ENCODE results near the gene FGF13. TPM values are rescaled to one million over a fixed set of nuclear protein-coding genes. Genes with fewer than 3 reads are reported as not detected.
A peak's percentile ranks its signal among the peaks of the same experiment; 100 is the strongest.

The FGF13 gene
- total RNA-seq, 1 donor from 2014 or later = 48.5 TPM

DNA sequence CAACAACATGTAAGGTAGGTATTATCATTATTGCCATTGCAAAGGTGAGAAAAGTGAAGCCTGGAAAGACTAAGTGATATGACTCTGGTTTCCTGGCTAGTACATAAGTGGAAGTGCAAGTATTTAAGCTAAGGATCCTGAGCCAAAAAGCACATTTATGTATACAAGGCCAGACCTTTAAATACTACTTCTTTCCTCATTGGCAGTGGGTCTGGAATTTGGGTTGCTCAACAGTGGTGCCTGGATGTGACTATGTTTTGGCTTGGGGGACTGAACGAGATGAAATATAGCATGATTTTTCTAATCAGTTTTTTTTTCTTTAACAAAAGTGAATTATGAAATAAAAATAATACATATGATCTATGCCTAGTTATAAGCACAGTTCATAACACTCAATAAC is 7.4 kb upstream of the FGF13 start:
- no peak overlapping the region for H3K27ac ChIP-seq (ENCODE audit: low read depth, low read length)
- H3K4me3 ChIP-seq (ENCODE audit: low read length in 3 of 3) = no peak overlapping the region
- no peaks in the 10 kb centered on the region for H3K9me3 ChIP-seq (ENCODE audit: control insufficient read depth in 3 of 3, low read length in 3 of 3)
- H3K4me1 ChIP-seq (ENCODE audit: control insufficient read depth in 3 of 3, insufficient read depth in 3 of 3, low read length in 3 of 3) = no peaks in the 10 kb centered on the region
- no peaks in the 10 kb centered on the region for H3K36me3 ChIP-seq (ENCODE audit: control insufficient read depth in 3 of 3, insufficient read depth in 3 of 3, low read length in 3 of 3)
- no peak overlapping the region for H3K9ac ChIP-seq (ENCODE audit: low read depth in 1 of 3, low read length in 3 of 3)
- no peaks in the 10 kb centered on the region for H3K27me3 ChIP-seq (ENCODE audit: control insufficient read depth in 3 of 3, insufficient read depth in 3 of 3, low read length in 3 of 3)

DNA sequence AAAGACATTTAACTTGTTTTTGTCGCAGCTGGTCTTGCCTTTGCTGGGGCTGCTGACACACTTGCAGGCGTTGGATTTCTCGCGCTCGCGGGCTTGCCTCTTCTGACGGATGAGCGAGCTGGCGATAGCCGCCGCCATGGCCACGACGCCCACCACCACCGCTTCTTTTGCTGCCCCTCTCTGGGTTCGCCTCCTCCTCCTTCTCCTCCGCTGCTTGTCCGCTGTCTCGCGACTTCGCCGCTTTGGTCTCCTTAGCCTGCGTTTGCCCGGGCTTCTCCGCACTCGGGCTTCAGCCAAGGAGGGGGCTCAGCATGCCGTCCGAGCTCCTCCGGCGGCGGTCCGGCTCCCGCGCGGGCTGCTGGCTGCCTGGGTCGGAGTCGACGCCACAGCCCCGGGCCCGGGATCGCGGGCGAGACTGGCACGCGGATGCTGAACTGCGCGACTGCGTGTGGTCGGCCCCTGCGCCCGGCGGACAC is 613 bp downstream of the FGF13 start:
- peaks cover 2 to 3% (median 3%) of the 10 kb centered on the region in 3 donors for H3K4me1 ChIP-seq (ENCODE audit: control insufficient read depth in 3 of 3, insufficient read depth in 3 of 3, low read length in 3 of 3)
- H3K9me3 ChIP-seq (ENCODE audit: control insufficient read depth in 3 of 3, low read length in 3 of 3) = no peaks in the 10 kb centered on the region
- no peaks in the 10 kb centered on the region for H3K36me3 ChIP-seq (ENCODE audit: control insufficient read depth in 3 of 3, insufficient read depth in 3 of 3, low read length in 3 of 3)
- peak overlapping the region; percentile 56 to 66 (median 58) for H3K4me3 ChIP-seq (ENCODE audit: low read length in 3 of 3)
- H3K9ac ChIP-seq (ENCODE audit: low read depth in 1 of 3, low read length in 3 of 3) = peak overlapping the region in 1 of 3 donors; percentile 68
- H3K27me3 ChIP-seq (ENCODE audit: control insufficient read depth in 3 of 3, insufficient read depth in 3 of 3, low read length in 3 of 3) = peaks cover 0 to 5% (median 0%) of the 10 kb centered on the region in 3 donors
- no peak overlapping the region for H3K27ac ChIP-seq (ENCODE audit: low read depth, low read length)

DNA sequence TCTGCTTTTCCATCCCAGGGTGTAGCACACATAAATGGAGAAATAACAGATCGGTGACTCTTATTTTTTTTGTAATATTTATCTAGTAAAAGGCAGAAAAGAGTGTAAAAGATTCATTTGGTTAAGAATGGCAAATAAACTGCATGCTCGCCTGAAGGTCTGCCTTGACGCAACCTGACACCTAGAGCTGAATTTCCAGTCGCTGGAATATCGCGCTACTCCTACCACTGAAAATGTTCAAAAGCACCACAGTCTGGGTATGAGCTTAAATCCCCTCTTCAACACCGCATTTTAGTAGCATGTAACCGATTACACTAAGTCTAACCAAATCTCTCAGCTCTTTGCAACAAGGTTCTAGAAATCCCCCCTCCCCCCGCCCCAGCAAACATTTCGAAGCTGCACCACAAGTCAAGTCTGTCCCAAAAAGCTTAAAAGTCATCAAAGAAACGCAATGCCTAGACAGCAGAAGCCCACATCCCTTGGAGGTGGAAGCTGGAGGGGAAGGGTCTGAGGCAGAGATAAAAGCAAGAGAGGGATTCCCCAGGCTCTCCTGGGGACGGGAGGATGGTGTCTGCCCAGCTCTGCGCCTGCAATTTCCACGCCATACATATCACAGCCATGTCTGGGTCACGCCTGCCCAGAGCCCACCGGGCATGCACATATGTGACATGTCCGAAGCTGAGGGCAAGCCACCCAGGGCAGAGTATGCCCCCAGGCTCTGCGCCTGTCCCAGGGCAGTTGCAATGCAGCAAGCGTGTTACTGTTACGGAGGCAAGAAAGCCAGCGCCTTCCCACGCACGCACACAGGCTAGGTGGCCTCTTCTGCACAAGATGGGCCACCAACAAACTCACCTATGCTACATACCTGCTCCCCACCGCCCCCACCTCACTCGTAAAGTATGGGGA is 1.4 kb downstream of the FGF13 start:
- Histone ChIP-seq H3K4me3 (ENCODE audit: low read length in 3 of 3) (peak overlapping the region; percentile 41 to 66 (median 58)), H3K9me3 (ENCODE audit: control insufficient read depth in 3 of 3, low read length in 3 of 3) (no peaks in the 10 kb centered on the region), H3K9ac (ENCODE audit: low read depth in 1 of 3, low read length in 3 of 3) (peak overlapping the region in 1 of 3 donors; percentile 68), H3K27ac (ENCODE audit: low read depth, low read length) (no peak overlapping the region), H3K36me3 (ENCODE audit: control insufficient read depth in 3 of 3, insufficient read depth in 3 of 3, low read length in 3 of 3) (no peaks in the 10 kb centered on the region), H3K27me3 (ENCODE audit: control insufficient read depth in 3 of 3, insufficient read depth in 3 of 3, low read length in 3 of 3) (peaks cover 0 to 5% (median 0%) of the 10 kb centered on the region in 3 donors), H3K4me1 (ENCODE audit: control insufficient read depth in 3 of 3, insufficient read depth in 3 of 3, low read length in 3 of 3) (peaks cover 2 to 3% (median 3%) of the 10 kb centered on the region in 3 donors)

DNA sequence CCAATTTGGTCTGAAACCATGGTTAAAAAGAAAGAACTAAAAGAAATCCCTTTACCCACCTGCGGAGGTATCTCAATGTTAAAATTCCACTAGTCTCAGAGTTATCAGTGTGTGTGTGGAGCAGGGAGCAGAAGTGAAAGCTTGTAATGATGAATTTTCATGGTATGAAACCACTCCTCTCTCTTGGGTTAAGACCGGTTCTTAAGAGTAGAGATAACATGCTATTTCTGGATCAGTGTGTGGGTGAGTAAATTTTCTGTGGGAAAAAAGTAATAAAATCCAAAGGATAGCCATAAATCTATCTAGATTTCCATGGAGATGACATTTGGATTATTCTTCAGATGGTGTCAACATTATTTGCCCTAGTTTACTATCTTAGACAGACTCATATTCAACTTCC is 3.2 kb downstream of the FGF13 start:
- Histone ChIP-seq H3K27ac (ENCODE audit: low read depth, low read length) (no peak overlapping the region), H3K27me3 (ENCODE audit: control insufficient read depth in 3 of 3, insufficient read depth in 3 of 3, low read length in 3 of 3) (peaks cover 0 to 5% (median 0%) of the 10 kb centered on the region in 3 donors), H3K4me3 (ENCODE audit: low read length in 3 of 3) (no peak overlapping the region), H3K36me3 (ENCODE audit: control insufficient read depth in 3 of 3, insufficient read depth in 3 of 3, low read length in 3 of 3) (peaks cover 0 to under 1% (median 0%) of the 10 kb centered on the region in 3 donors), H3K9ac (ENCODE audit: low read depth in 1 of 3, low read length in 3 of 3) (no peak overlapping the region), H3K4me1 (ENCODE audit: control insufficient read depth in 3 of 3, insufficient read depth in 3 of 3, low read length in 3 of 3) (peaks cover 2 to 3% (median 3%) of the 10 kb centered on the region in 3 donors), H3K9me3 (ENCODE audit: control insufficient read depth in 3 of 3, low read length in 3 of 3) (no peaks in the 10 kb centered on the region)

DNA sequence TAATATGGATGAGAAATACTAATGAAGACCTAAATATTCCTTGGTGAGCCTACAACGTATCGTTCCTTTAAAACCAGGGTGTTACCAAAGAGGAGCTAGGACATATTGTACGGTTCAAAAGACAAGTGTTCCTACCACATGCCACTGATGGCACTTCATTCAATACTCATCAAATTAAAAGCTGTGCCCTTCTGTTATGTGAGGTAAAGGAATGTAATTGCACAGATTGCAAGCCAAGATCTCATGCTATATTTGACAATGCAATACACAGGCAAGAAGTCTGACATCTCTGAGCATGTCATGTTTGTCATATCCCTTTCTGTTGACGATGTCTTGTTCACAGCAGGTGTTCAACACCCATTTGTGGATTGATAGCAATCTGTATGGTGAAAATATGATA is 6.9 kb downstream of the FGF13 start:
- H3K9ac ChIP-seq (ENCODE audit: low read depth in 1 of 3, low read length in 3 of 3) = no peak overlapping the region
- no peaks in the 10 kb centered on the region for H3K9me3 ChIP-seq (ENCODE audit: control insufficient read depth in 3 of 3, low read length in 3 of 3)
- H3K4me3 ChIP-seq (ENCODE audit: low read length in 3 of 3) = no peak overlapping the region
- H3K27ac ChIP-seq (ENCODE audit: low read depth, low read length) = no peak overlapping the region
- peaks cover 0 to 2% (median 0%) of the 10 kb centered on the region in 3 donors for H3K36me3 ChIP-seq (ENCODE audit: control insufficient read depth in 3 of 3, insufficient read depth in 3 of 3, low read length in 3 of 3)
- H3K27me3 ChIP-seq (ENCODE audit: control insufficient read depth in 3 of 3, insufficient read depth in 3 of 3, low read length in 3 of 3) = no peaks in the 10 kb centered on the region
- H3K4me1 ChIP-seq (ENCODE audit: control insufficient read depth in 3 of 3, insufficient read depth in 3 of 3, low read length in 3 of 3) = no peaks in the 10 kb centered on the region

DNA sequence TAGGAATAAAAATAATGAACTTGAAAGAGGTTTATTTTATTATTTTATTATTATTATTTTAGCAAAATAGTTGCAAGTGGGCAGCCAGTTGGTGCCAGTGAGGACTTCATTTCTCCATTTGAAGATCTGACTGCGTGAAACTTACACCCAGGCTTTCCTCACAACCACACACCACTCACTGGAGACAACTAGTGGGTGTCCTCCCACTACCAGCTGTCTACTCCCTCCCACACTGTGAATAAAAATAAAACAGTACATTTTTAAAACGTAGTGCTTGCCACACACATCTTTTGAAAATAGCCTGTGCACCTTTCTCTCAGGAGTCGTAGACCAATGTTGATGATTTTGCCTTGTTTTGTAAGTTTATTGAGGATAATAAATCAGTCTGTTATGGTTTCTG is 7.4 kb downstream of the FGF13 start:
- no peak overlapping the region for H3K4me3 ChIP-seq (ENCODE audit: low read length in 3 of 3)
- no peaks in the 10 kb centered on the region for H3K27me3 ChIP-seq (ENCODE audit: control insufficient read depth in 3 of 3, insufficient read depth in 3 of 3, low read length in 3 of 3)
- H3K36me3 ChIP-seq (ENCODE audit: control insufficient read depth in 3 of 3, insufficient read depth in 3 of 3, low read length in 3 of 3) = peaks cover 0 to 2% (median 0%) of the 10 kb centered on the region in 3 donors
- H3K27ac ChIP-seq (ENCODE audit: low read depth, low read length) = no peak overlapping the region
- H3K9me3 ChIP-seq (ENCODE audit: control insufficient read depth in 3 of 3, low read length in 3 of 3) = no peaks in the 10 kb centered on the region
- H3K4me1 ChIP-seq (ENCODE audit: control insufficient read depth in 3 of 3, insufficient read depth in 3 of 3, low read length in 3 of 3) = no peaks in the 10 kb centered on the region
- no peak overlapping the region for H3K9ac ChIP-seq (ENCODE audit: low read depth in 1 of 3, low read length in 3 of 3)

DNA sequence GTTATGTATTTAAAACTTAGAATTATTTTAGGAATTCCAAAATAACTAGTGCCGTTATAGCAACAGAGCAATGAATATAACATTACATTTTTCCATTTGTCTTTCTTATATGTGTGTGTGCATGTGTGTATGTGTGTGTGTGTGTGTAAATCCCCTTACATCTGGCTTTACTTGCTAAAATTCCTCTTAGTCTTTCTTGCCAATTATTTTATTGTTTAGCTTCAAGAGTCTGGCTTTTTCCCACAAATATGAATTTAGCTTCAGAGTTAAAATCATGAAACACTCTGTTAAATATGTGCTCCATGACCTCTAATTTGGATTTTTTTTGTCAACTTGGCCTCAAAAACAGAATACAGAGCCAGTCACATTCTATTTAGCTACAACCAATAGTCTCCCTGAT is 18.9 kb downstream of the FGF13 start:
- Histone ChIP-seq H3K4me1 (ENCODE audit: control insufficient read depth in 3 of 3, insufficient read depth in 3 of 3, low read length in 3 of 3) (peaks cover 0 to 2% (median 0%) of the 10 kb centered on the region in 3 donors), H3K9ac (ENCODE audit: low read depth in 1 of 3, low read length in 3 of 3) (no peak overlapping the region), H3K27ac (ENCODE audit: low read depth, low read length) (no peak overlapping the region), H3K4me3 (ENCODE audit: low read length in 3 of 3) (no peak overlapping the region), H3K9me3 (ENCODE audit: control insufficient read depth in 3 of 3, low read length in 3 of 3) (no peaks in the 10 kb centered on the region), H3K27me3 (ENCODE audit: control insufficient read depth in 3 of 3, insufficient read depth in 3 of 3, low read length in 3 of 3) (no peaks in the 10 kb centered on the region), H3K36me3 (ENCODE audit: control insufficient read depth in 3 of 3, insufficient read depth in 3 of 3, low read length in 3 of 3) (no peaks in the 10 kb centered on the region)

DNA sequence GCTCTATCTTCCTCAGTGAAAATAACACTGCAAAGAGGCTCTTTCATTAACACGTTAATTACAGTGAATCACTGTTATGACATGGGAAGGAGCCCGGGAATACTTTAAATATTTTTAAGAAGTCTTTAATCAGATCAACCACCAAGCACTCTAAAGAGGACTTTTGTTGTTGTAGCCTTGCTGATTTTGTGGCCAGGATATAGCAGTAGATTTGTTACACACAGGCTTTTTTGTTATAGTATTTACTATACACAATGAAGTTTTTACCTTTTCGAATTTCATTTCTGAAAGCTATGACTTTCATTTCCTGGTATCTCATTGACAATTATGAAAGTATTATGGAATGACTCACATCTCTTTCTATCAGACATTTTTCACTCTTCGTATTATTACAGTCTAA is 20.3 kb downstream of the FGF13 start:
- Histone ChIP-seq H3K4me3 (ENCODE audit: low read length in 3 of 3) (no peak overlapping the region), H3K9me3 (ENCODE audit: control insufficient read depth in 3 of 3, low read length in 3 of 3) (no peaks in the 10 kb centered on the region), H3K4me1 (ENCODE audit: control insufficient read depth in 3 of 3, insufficient read depth in 3 of 3, low read length in 3 of 3) (peaks cover 0 to 2% (median 0%) of the 10 kb centered on the region in 3 donors), H3K9ac (ENCODE audit: low read depth in 1 of 3, low read length in 3 of 3) (no peak overlapping the region), H3K27me3 (ENCODE audit: control insufficient read depth in 3 of 3, insufficient read depth in 3 of 3, low read length in 3 of 3) (no peaks in the 10 kb centered on the region), H3K36me3 (ENCODE audit: control insufficient read depth in 3 of 3, insufficient read depth in 3 of 3, low read length in 3 of 3) (no peaks in the 10 kb centered on the region), H3K27ac (ENCODE audit: low read depth, low read length) (no peak overlapping the region)

DNA sequence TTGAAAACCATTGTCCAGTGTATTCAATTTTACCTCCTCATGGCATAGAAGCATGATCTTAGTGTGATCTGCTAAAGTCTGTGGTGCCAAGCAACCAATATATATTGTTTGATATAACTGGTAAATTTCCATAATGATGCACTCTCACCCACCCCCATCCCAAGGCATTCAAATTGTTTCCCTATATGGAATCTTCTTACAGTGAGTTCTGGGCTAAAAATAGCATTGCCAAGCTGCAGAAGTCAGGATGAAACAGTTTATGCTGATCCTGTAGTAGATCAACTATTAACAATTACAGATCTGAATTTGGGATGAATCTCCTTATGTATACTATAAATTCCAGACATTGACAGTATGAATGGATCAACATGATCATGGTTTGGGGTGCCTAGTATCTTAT is 20.9 kb downstream of the FGF13 start:
- Histone ChIP-seq H3K9me3 (ENCODE audit: control insufficient read depth in 3 of 3, low read length in 3 of 3) (no peaks in the 10 kb centered on the region), H3K4me1 (ENCODE audit: control insufficient read depth in 3 of 3, insufficient read depth in 3 of 3, low read length in 3 of 3) (peaks cover 0 to 2% (median 0%) of the 10 kb centered on the region in 3 donors), H3K27me3 (ENCODE audit: control insufficient read depth in 3 of 3, insufficient read depth in 3 of 3, low read length in 3 of 3) (no peaks in the 10 kb centered on the region), H3K4me3 (ENCODE audit: low read length in 3 of 3) (no peak overlapping the region), H3K9ac (ENCODE audit: low read depth in 1 of 3, low read length in 3 of 3) (no peak overlapping the region), H3K27ac (ENCODE audit: low read depth, low read length) (no peak overlapping the region), H3K36me3 (ENCODE audit: control insufficient read depth in 3 of 3, insufficient read depth in 3 of 3, low read length in 3 of 3) (no peaks in the 10 kb centered on the region)

DNA sequence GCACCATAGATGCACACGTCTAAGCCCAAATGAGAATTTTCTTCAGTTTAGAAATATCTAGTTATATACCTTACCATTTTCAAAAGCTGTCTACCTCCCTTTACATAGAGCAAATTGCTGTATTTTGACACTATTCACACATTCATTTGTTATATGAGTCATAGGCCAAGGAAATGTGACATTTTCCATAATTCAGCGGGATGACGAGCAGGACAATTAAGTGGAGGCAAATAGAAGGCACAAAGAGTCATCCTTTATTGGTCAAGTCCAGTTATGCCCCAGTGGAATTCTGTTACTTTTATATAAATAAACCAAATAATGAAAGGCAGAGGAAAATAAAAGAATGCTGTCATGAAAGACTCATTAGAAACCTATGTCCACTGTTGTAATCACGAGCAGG is 27.9 kb downstream of the FGF13 start:
- Histone ChIP-seq H3K9ac (ENCODE audit: low read depth in 1 of 3, low read length in 3 of 3) (no peak overlapping the region), H3K4me3 (ENCODE audit: low read length in 3 of 3) (no peak overlapping the region), H3K4me1 (ENCODE audit: control insufficient read depth in 3 of 3, insufficient read depth in 3 of 3, low read length in 3 of 3) (no peaks in the 10 kb centered on the region), H3K27me3 (ENCODE audit: control insufficient read depth in 3 of 3, insufficient read depth in 3 of 3, low read length in 3 of 3) (no peaks in the 10 kb centered on the region), H3K36me3 (ENCODE audit: control insufficient read depth in 3 of 3, insufficient read depth in 3 of 3, low read length in 3 of 3) (no peaks in the 10 kb centered on the region), H3K27ac (ENCODE audit: low read depth, low read length) (no peak overlapping the region), H3K9me3 (ENCODE audit: control insufficient read depth in 3 of 3, low read length in 3 of 3) (no peaks in the 10 kb centered on the region)

All from skeletal muscle tissue (tissue), 4 donors.